NK-92 (cell line): ENCODE results near the gene CNTNAP2.

Experiments
- DNase-seq: peaks from one replicate; lab custom pipeline; 2025; ENCODE audit not compliant: unreplicated experiment; lab: John Stamatoyannopoulos, UW

The CNTNAP2 gene

GRCh38 chr7:146285418-146285817 is 168.8 kb downstream of the CNTNAP2 start:
- DNase-seq: no peak

GRCh38 chr7:146290746-146291145 is 174.1 kb downstream of the CNTNAP2 start:
- DNase-seq: no peak

- no peak for DNase-seq
Observed at GRCh38 chr7:146291900-146292299, 175.3 kb downstream of the CNTNAP2 start.

- no peak for DNase-seq
Observed at GRCh38 chr7:146296028-146296427, 179.4 kb downstream of the CNTNAP2 start.

GRCh38 chr7:146314962-146315361 is 198.4 kb downstream of the CNTNAP2 start:
- DNase-seq: no peak

GRCh38 chr7:146319629-146320028 is 203.0 kb downstream of the CNTNAP2 start:
- DNase-seq: no peak

- no peak for DNase-seq
Observed at GRCh38 chr7:146321301-146321700, 204.7 kb downstream of the CNTNAP2 start.

GRCh38 chr7:146331369-146331768 is 214.8 kb downstream of the CNTNAP2 start:
- no peak for DNase-seq

- DNase-seq: no peak
Observed at GRCh38 chr7:146345251-146345650, 228.7 kb downstream of the CNTNAP2 start.

- no peak for DNase-seq
Observed at GRCh38 chr7:146346096-146346495, 229.5 kb downstream of the CNTNAP2 start.

GRCh38 chr7:146355216-146355615 is 238.6 kb downstream of the CNTNAP2 start:
- DNase-seq: no peak

GRCh38 chr7:146359176-146359575 is 242.6 kb downstream of the CNTNAP2 start:
- no peak for DNase-seq

GRCh38 chr7:146366938-146367337 is 250.3 kb downstream of the CNTNAP2 start:
- DNase-seq: no peak

- no peak for DNase-seq
Observed at GRCh38 chr7:146370171-146370570, 253.6 kb downstream of the CNTNAP2 start.

- no peak for DNase-seq
Observed at GRCh38 chr7:146375170-146375569, 258.6 kb downstream of the CNTNAP2 start.

GRCh38 chr7:146378196-146378595 is 261.6 kb downstream of the CNTNAP2 start:
- no peak for DNase-seq

GRCh38 chr7:146387140-146387539 is 270.5 kb downstream of the CNTNAP2 start:
- DNase-seq: no peak

- no peak for DNase-seq
Observed at GRCh38 chr7:146388928-146389327, 272.3 kb downstream of the CNTNAP2 start.

GRCh38 chr7:146393346-146393745 is 276.7 kb downstream of the CNTNAP2 start:
- no peak for DNase-seq

- no peak for DNase-seq
Observed at GRCh38 chr7:146397141-146397540, 280.5 kb downstream of the CNTNAP2 start.

- no peak for DNase-seq
Observed at GRCh38 chr7:146401939-146402338, 285.3 kb downstream of the CNTNAP2 start.

GRCh38 chr7:146405737-146406136 is 289.1 kb downstream of the CNTNAP2 start:
- no peak for DNase-seq

GRCh38 chr7:146411975-146412374 is 295.4 kb downstream of the CNTNAP2 start:
- no peak for DNase-seq

- DNase-seq: no peak
Observed at GRCh38 chr7:146412781-146413180, 296.2 kb downstream of the CNTNAP2 start.
